Ovary (tissue), 9 donors: ENCODE data around the gene URM1. TPM values are rescaled to one million over a fixed set of nuclear protein-coding genes. Genes with fewer than 3 reads are reported as not detected.

Experiments used
- DNase-seq, 5 donors: peaks; one replicate each; pipeline ENCODE4 v3.0.0-alpha.2; 2019 to 2020
- H3K27ac ChIP-seq, 2 donors: fragments of 200-600 bp; one replicate each; pipeline versions ENCODE4 v1.5.1 to v1.8.0; 2019 to 2022
- H3K27me3 ChIP-seq: fragments of 200-600 bp; one replicate; pipeline ENCODE4 v1.8.0; 2022
- H3K36me3 ChIP-seq: fragments of 200-600 bp; sonication (generic); one replicate; pipeline ENCODE4 v1.5.1; 2019
- H3K4me1 ChIP-seq: one replicate; pipeline ENCODE4 v1.8.1; 2013; ENCODE audit warnings: mild to moderate bottlenecking, moderate library complexity; ENCODE audit not compliant: insufficient read depth
- H3K4me3 ChIP-seq: fragments of 200-600 bp; sonication (generic); one replicate; pipeline ENCODE4 v1.5.1; 2017
- H3K9me3 ChIP-seq, 2 donors: fragments of 200-600 bp in 1 of 2; sonication (generic) in 1 of 2; one replicate each; pipeline versions ENCODE4 v1.5.1 to v1.8.1; 2013 to 2019; ENCODE audit warnings: mild to moderate bottlenecking in 1 of 2, moderate library complexity in 1 of 2
- EP300 ChIP-seq: sonication (generic); formaldehyde crosslinking; IDR thresholded peaks from one replicate; pipeline ENCODE4 v1.6.1; 2017; ENCODE audit warnings: antibody characterized with exemption
- POLR2A ChIP-seq: fragments of 450-650 bp; IDR thresholded peaks from one replicate; pipeline ENCODE4 v1.6.1; 2017; ENCODE audit warnings: antibody characterized with exemption, mild to moderate bottlenecking, moderate library complexity
- WGBS, 3 donors: extraction: QIAGEN DNeasy Blood & Tissue Kit in 1 of 3; methylation state at CpG; one replicate each; pipeline versions ENCODE4 v1.1.5 to v1.1.7; 2013 to 2017; 5-methylcytosine and 5-hydroxymethylcytosine counted together
- intact Hi-C, 4 donors: fragments of 100-400 bp; cut with DNase I; formaldehyde crosslinking; loops; one replicate each; pipeline versions ENCODE4 v1.11.0 to v1.15.1; 2022 to 2023
- polyA plus RNA-seq, 2 donors: library from polyadenylated mRNA; stranded (reverse); fragments of 200-250 nt in 1 of 2; fragments of 350-450 nt in 1 of 2; fragmentation: Illumina TruSeq in 1 of 2; extraction: RNeasy Lipid Tissue Mini Kit (QIAGEN cat#74804) in 1 of 2; gene quantifications; one replicate each; pipeline ENCODE4 v1.2.3, GENCODE V29; 2013 to 2014
- total RNA-seq, 7 donors: library from RNA; depleted of rRNA in 2 of 7; stranded (reverse); fragments of >200 nt in 2 of 7; fragmentation: NEBNext Ultra II Directional in 3 of 7; extraction: Animal tissue kit (Norgen Biotek cat#: 25700) in 3 of 7; gene quantifications; one replicate each; pipeline versions ENCODE4 v1.1.0 to v1.2.4, GENCODE V29; 2016 to 2023
- TF ChIP-seq, protein P1 (sequence below), 3 donors: fragments of 450-650 bp in 2 of 3; fragments of 200-600 bp in 1 of 3; IDR thresholded peaks; one replicate each; pipeline versions ENCODE4 v1.5.1 to v1.8.0; 2016 to 2022; ENCODE audit warnings: antibody characterized with exemption in 3 of 3, mild to moderate bottlenecking in 1 of 3
- donor health status: DM: no; HTN: no; CAD: no; lungs with moderate emphysema.
- donor health status: DM: no; HTN: no; CAD: no.
- donor health status: Bipolar disorder and iron deficiency.
- donor health status: DM: yes; HTN: yes; CAD: no.
- donor health status: DM: no; HTN: no; CAD: no.
- donor health status: DM: yes; HTN: yes; CAD: no.

The URM1 gene
- total and polyA plus RNA-seq, 9 donors: 20.5 to 51.4 (median 36.0) TPM

DNA sequence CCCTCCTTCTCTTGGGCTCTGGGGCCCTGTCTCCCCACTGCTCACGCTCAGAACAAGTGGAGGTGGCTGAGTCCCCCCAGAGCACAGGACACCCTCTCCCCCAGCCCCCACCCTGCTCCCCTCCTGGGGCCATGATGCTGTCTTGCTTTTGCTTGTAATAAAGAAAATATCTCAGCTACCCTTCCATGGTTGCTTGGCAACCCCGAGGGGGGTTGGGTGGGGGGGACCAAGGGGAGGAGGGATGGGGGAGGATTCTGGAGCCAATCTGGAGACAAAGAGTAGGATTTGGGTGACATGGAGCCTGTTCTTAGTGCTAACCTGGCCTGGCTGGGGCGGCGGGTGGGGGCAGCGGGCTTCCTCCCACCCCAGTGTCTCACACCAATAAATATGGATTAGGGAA is 33.4 kb downstream of the URM1 start:
- Histone ChIP-seq H3K9me3 (no peaks in the 10 kb centered on the region), H3K4me1 (no peaks in the 10 kb centered on the region), H3K4me3 (no peak overlapping the region), H3K27ac (no peak overlapping the region), H3K27me3 (no peaks in the 10 kb centered on the region), H3K36me3 (no peaks in the 10 kb centered on the region)
- no peak for DNase-seq
- intact Hi-C loops: no loop called here
- WGBS, 3 donors: 74 to 78% (median 75%) methylated on average over 5 of the region's 5 CpGs
- TF ChIP-seq POLR2A: no peak
- TF ChIP-seq EP300: no peak
- TF ChIP-seq, protein P1, sequence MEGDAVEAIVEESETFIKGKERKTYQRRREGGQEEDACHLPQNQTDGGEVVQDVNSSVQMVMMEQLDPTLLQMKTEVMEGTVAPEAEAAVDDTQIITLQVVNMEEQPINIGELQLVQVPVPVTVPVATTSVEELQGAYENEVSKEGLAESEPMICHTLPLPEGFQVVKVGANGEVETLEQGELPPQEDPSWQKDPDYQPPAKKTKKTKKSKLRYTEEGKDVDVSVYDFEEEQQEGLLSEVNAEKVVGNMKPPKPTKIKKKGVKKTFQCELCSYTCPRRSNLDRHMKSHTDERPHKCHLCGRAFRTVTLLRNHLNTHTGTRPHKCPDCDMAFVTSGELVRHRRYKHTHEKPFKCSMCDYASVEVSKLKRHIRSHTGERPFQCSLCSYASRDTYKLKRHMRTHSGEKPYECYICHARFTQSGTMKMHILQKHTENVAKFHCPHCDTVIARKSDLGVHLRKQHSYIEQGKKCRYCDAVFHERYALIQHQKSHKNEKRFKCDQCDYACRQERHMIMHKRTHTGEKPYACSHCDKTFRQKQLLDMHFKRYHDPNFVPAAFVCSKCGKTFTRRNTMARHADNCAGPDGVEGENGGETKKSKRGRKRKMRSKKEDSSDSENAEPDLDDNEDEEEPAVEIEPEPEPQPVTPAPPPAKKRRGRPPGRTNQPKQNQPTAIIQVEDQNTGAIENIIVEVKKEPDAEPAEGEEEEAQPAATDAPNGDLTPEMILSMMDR (IDR thresholded peaks at IDR 0.05): no peak

DNA sequence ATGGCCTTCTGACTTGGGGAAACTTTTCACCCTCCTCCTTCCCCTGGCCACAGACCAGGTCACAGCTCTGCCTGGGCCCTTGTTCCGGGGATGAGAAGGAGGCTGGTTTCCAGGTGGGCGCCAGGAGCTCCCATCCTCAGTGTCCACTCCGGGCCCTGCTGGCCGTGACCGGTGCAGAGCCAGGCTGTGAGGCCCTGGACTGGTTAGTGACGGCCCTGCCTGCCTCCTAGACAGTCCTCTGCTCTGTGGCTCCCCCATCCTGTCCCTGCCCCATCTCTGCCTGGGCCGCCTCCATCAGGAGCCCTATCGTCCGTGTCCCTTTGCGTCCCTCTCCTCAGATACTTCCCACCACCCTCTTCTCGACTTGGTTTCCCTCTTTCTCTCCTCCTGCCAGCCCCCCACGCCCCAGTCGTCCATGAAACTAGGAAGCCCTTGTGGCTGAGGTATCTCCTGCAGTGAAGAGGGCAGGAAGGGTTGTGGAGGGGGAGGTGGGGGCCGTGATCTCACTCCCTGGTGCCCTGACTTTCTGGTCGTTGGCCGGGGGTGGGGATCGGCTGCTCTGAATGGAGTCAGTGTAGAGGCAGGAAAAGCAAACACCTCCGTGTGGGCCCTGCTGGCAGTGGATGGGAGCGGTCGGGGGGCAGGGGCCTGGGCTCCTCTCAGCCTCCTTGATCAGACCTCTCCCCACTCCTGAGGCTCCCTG is 34.1 kb downstream of the URM1 start:
- H3K27me3 ChIP-seq: no peaks in the 10 kb centered on the region
- WGBS, 3 donors: 54 to 60% (median 55%) methylated on average over 20 of the region's 20 CpGs
- intact Hi-C loops: no loop called here

DNA sequence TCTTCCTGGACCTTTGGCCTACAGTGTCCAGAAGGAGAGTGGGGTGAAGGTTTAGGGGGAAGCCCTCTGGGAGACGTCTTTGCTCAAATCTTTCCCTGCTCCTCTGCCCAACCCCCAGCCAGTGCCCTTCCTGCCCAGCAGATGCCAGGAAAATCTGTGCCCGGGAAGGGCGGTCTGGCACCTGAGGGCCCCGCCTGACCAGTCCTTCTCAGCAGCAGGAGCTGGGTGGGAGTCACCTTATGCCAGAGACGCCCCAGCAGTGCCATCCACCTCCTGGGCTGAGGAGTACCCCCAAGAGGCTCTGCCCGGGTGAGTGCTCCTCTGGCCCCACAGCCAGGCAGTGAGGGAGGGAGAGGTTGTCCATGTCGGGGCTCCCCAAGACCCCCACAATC is 34.6 kb downstream of the URM1 start:
- Histone ChIP-seq H3K36me3 (no peaks in the 10 kb centered on the region), H3K4me1 (no peaks in the 10 kb centered on the region), H3K9me3 (no peaks in the 10 kb centered on the region), H3K27ac (no peak overlapping the region), H3K4me3 (no peak overlapping the region), H3K27me3 (no peaks in the 10 kb centered on the region)
- no peak for TF ChIP-seq POLR2A
- TF ChIP-seq, protein P1 (IDR thresholded peaks at IDR 0.05): no peak
- TF ChIP-seq EP300: no peak
- no peak for DNase-seq
- WGBS, 3 donors: 64 to 67% (median 67%) methylated on average over 7 of the region's 7 CpGs
- intact Hi-C loops: no loop called here

More for the DNA sequence above, 34.1 kb downstream of the URM1 start:
- Histone ChIP-seq H3K9me3 (no peaks in the 10 kb centered on the region), H3K4me3 (no peak overlapping the region), H3K36me3 (no peaks in the 10 kb centered on the region), H3K27ac (no peak overlapping the region), H3K4me1 (no peaks in the 10 kb centered on the region)
- no peak for DNase-seq
- TF ChIP-seq POLR2A (no peak), EP300 (no peak)
- TF ChIP-seq, protein P1 (IDR thresholded peaks at IDR 0.05): no peak

DNA sequence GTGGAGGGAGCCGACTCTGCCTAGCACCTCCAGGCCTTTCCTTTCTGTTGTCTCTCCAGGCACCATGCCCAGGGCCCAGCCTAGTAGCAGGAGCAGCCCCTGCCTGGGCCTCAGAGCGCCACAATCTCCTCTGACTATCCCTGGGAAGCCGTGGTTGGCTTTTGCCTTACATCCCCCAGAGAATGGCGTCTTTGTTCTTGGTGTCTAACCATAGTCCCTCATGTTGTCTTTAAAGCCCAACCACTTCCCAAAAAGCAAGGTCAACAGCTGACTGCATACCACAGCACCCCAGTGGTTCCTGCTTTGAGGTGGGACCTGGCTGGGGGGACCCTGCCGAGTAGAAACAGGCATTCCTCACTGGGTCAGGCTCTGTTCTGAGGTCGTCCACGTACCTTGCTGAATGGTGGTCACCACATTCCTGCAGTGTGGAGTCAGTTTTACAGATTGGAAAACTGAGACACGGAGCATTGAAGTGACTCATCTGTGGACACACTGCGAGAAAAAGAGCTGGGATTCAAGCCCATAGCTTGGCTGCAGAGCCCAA is 35.7 kb downstream of the URM1 start:
- Histone ChIP-seq H3K36me3 (no peaks in the 10 kb centered on the region), H3K4me1 (no peaks in the 10 kb centered on the region), H3K27me3 (no peaks in the 10 kb centered on the region), H3K4me3 (no peak overlapping the region), H3K27ac (no peak overlapping the region), H3K9me3 (no peaks in the 10 kb centered on the region)
- intact Hi-C loops: no loop called here
- TF ChIP-seq EP300 (no peak), POLR2A (no peak)
- TF ChIP-seq, protein P1 (IDR thresholded peaks at IDR 0.05): no peak
- no peak for DNase-seq
- 60 to 73% (median 63%) methylated on average over 9 of the region's 9 CpGs for WGBS, 3 donors
